Natural killer cell (primary cell): ENCODE measurements around the gene OTOS. TPM values are rescaled to one million over a fixed set of nuclear protein-coding genes. Genes with fewer than 3 reads are reported as not detected.

Source experiments
- ATAC-seq, 3 donors: fragments of 150-1000 bp in 2 of 3; fragments of 200-7000 bp in 1 of 3; cut with Tn5 transposase; 1 replicate in 1 of 3; 2 replicates in 2 of 3; pipeline ENCODE4 v1.10.0; 2021; ENCODE audit warnings: mild to moderate bottlenecking in 2 of 3, moderate library complexity in 2 of 3
- DNase-seq, 2 donors: peaks; one replicate each; pipeline versions ENCODE4 v3.0.0 to v3.0.0-alpha.2; 2013 to 2021; ENCODE audit warnings: mixed read lengths in 1 of 2
- H3K27ac ChIP-seq: one replicate; pipeline ENCODE4 v1.5.1; 2013; ENCODE audit warnings: mild to moderate bottlenecking, low read length
- H3K27me3 ChIP-seq: one replicate; pipeline ENCODE4 v1.6.1; 2013; ENCODE audit warnings: low read length; ENCODE audit not compliant: control insufficient read depth, insufficient read depth
- H3K36me3 ChIP-seq: one replicate; pipeline ENCODE4 v1.6.1; 2013; ENCODE audit warnings: low read length; ENCODE audit not compliant: control insufficient read depth, insufficient read depth
- H3K4me1 ChIP-seq: one replicate; pipeline ENCODE4 v1.6.1; 2013; ENCODE audit warnings: low read length; ENCODE audit not compliant: control insufficient read depth, insufficient read depth
- H3K4me3 ChIP-seq: one replicate; pipeline ENCODE4 v1.5.1; 2013; ENCODE audit warnings: low read length
- H3K9me3 ChIP-seq: one replicate; pipeline ENCODE4 v1.6.1; 2013; ENCODE audit warnings: low read length; ENCODE audit not compliant: control insufficient read depth, insufficient read depth
- H3K27ac Mint-ChIP-seq, 2 donors: one replicate each; pipeline ENCODE4 v1.8.0; 2022; ENCODE audit warnings: mild to moderate bottlenecking in 2 of 2, mixed read lengths in 2 of 2, moderate library complexity in 1 of 2
- H3K27me3 Mint-ChIP-seq, 2 donors: one replicate each; pipeline ENCODE4 v1.8.0; 2022; ENCODE audit warnings: low read depth in 2 of 2, mixed read lengths in 2 of 2
- H3K36me3 Mint-ChIP-seq: one replicate; pipeline ENCODE4 v1.8.0; 2022; ENCODE audit warnings: mixed read lengths
- H3K4me1 Mint-ChIP-seq, 2 donors: one replicate each; pipeline ENCODE4 v1.8.0; 2022; ENCODE audit warnings: mixed read lengths in 2 of 2
- H3K4me3 Mint-ChIP-seq: one replicate; pipeline ENCODE4 v1.8.0; 2022; ENCODE audit warnings: mild to moderate bottlenecking, moderate library complexity, mixed read lengths
- H3K9me3 Mint-ChIP-seq, 2 donors: one replicate each; pipeline ENCODE4 v1.8.0; 2022; ENCODE audit warnings: mixed read lengths in 2 of 2
- WGBS: methylation state at CpG from one replicate; pipeline ENCODE4 v1.1.7; 2013; ENCODE audit warnings: missing lambda C conversion rate; ENCODE audit not compliant: insufficient coverage; 5-methylcytosine and 5-hydroxymethylcytosine counted together
- intact Hi-C: fragments of 100-400 bp; cut with micrococcal nuclease; formaldehyde crosslinking; loops from one replicate; pipeline ENCODE4 v1.14.2; 2022
- total RNA-seq, 4 donors: library from RNA; stranded (reverse); fragments of 120-200 nt in 1 of 4; gene quantifications; one replicate each; pipeline versions ENCODE4 v1.2.3 to v1.2.4, GENCODE V29; 2013 to 2022
- TF ChIP-seq, protein P1 (sequence below): fragments of 200-600 bp; IDR thresholded peaks from one replicate; pipeline ENCODE4 v1.8.0; 2022; ENCODE audit warnings: antibody characterized with exemption

Gene OTOS
- total RNA-seq, 3 donors from 2014 or later (not counting 1 experiment from before 2014, with no cell fraction given) = not detected

DNA sequence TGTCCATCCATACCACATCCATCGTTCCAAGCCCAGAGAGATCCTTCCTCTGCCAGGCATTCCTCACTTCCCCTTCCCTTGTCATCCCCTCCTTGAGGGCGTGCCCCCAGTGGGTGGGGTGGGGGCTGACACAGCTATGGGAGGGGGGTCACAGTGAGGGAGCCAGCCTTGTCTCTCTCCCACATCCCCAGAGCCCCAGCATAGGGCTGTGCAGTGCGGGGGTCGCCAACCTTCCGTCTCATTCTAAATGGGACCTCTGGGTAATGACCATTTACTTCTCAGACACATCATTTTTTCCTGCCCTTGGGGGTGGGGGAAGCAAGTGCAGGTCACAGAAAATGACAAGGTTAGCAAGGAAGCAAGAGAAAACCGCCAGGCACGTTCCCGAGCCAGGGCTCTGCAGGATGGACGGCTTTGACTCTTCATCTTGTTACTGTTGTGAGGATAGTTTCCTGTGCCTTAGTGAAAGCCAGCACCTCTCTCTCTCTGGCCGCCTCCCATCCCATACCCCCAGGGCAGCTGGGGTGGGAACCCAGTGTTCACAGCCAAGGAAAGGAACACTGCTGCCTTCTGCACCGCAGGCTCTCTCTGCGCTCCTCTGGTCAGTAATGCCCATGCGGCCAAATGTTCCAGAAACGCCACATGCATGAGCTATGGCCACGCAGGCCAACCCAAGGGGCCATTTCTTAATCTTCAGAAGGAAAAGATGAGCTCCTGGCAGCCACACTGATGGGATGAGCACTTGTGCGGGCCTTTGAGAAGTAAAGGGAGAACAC is 22.7 kb upstream of the OTOS start:
- Mint-ChIP-seq H3K36me3 (no peaks in the 10 kb centered on the region), H3K9me3 (no peaks in the 10 kb centered on the region)
- WGBS = 87% methylated on average over 13 of the region's 16 CpGs

DNA sequence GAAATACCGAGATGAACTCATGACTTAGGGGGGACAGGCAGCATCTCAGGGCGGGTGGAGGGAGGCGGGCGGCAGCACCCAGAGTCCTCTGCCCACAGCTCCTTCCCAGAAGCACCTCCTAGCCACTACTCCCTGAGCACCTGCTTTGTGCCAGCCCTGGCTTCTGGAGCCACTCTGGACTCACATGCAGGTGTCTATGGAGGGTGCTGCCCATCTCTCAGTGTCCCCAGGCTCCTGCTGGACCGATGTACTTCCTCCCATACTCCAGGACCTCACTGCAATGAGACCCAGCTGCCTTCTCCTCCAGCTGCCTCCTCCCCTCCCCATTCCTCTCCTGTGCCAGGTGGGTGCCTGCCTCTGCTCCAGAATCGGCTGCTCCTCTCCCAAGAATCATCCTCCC is 22.1 kb upstream of the OTOS start:
- no peak overlapping the region for H3K4me3 Mint-ChIP-seq
- WGBS = 87% methylated on average over 6 of the region's 6 CpGs
- H3K9me3 Mint-ChIP-seq = no peaks in the 10 kb centered on the region
- TF ChIP-seq, protein P1, sequence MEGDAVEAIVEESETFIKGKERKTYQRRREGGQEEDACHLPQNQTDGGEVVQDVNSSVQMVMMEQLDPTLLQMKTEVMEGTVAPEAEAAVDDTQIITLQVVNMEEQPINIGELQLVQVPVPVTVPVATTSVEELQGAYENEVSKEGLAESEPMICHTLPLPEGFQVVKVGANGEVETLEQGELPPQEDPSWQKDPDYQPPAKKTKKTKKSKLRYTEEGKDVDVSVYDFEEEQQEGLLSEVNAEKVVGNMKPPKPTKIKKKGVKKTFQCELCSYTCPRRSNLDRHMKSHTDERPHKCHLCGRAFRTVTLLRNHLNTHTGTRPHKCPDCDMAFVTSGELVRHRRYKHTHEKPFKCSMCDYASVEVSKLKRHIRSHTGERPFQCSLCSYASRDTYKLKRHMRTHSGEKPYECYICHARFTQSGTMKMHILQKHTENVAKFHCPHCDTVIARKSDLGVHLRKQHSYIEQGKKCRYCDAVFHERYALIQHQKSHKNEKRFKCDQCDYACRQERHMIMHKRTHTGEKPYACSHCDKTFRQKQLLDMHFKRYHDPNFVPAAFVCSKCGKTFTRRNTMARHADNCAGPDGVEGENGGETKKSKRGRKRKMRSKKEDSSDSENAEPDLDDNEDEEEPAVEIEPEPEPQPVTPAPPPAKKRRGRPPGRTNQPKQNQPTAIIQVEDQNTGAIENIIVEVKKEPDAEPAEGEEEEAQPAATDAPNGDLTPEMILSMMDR = no peak
- H3K27ac Mint-ChIP-seq = no peak overlapping the region
- H3K36me3 Mint-ChIP-seq = no peaks in the 10 kb centered on the region
- ATAC-seq (no peak), DNase-seq (no peak)
- Histone ChIP-seq H3K27me3 (no peaks in the 10 kb centered on the region), H3K9me3 (no peaks in the 10 kb centered on the region), H3K4me1 (no peaks in the 10 kb centered on the region), H3K36me3 (no peaks in the 10 kb centered on the region), H3K4me3 (no peak overlapping the region), H3K27ac (no peak overlapping the region)
- no peaks in the 10 kb centered on the region for H3K4me1 Mint-ChIP-seq
- peaks cover 0 to 4% of the 10 kb centered on the region in 2 donors for H3K27me3 Mint-ChIP-seq
- intact Hi-C loops = no loop called here

More for the DNA sequence above, 22.7 kb upstream of the OTOS start:
- TF ChIP-seq, protein P1 = no peak
- Mint-ChIP-seq H3K27me3 (peaks cover 0 to 4% of the 10 kb centered on the region in 2 donors), H3K4me3 (no peak overlapping the region), H3K27ac (no peak overlapping the region), H3K4me1 (no peaks in the 10 kb centered on the region)
- Histone ChIP-seq H3K4me3 (no peak overlapping the region), H3K27me3 (no peaks in the 10 kb centered on the region), H3K4me1 (no peaks in the 10 kb centered on the region), H3K9me3 (no peaks in the 10 kb centered on the region), H3K36me3 (no peaks in the 10 kb centered on the region), H3K27ac (no peak overlapping the region)
- ATAC-seq = no peak
- intact Hi-C loops = no loop called here
- no peak for DNase-seq

DNA sequence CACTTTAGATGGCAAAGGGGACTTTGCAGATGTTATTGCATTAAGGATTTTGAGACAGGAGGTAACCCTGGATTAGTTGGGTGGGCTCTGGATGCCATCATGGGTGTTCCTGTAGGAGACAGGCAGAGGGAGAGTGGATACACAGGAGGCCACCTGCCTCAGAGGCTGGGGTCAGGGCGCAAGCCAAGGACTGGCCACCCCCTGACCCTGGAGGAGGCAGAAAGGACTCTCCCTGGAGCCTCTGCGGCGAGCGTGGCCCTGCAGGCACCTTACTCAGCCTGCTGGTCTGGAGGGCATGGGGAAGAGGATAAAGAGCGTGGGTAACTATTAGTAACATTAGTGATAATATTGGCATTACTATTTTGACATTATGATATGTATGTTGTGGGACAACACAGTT is 21.6 kb upstream of the OTOS start:
- TF ChIP-seq, protein P1 = no peak
- intact Hi-C loops = no loop called here
- no peak overlapping the region for H3K27ac ChIP-seq
- H3K4me3 ChIP-seq = no peak overlapping the region
- no peaks in the 10 kb centered on the region for H3K27me3 ChIP-seq
- peaks cover 0 to 4% of the 10 kb centered on the region in 2 donors for H3K27me3 Mint-ChIP-seq
- WGBS = 72% methylated on average over 5 of the region's 5 CpGs
- no peaks in the 10 kb centered on the region for H3K4me1 Mint-ChIP-seq
- H3K36me3 Mint-ChIP-seq = no peaks in the 10 kb centered on the region
- no peaks in the 10 kb centered on the region for H3K4me1 ChIP-seq
- no peak overlapping the region for H3K4me3 Mint-ChIP-seq
- ATAC-seq (no peak), DNase-seq (no peak)
- H3K9me3 ChIP-seq = no peaks in the 10 kb centered on the region
- H3K9me3 Mint-ChIP-seq = no peaks in the 10 kb centered on the region
- H3K27ac Mint-ChIP-seq = no peak overlapping the region
- H3K36me3 ChIP-seq = no peaks in the 10 kb centered on the region
